Kidney (tissue), 14 donors: ENCODE data around the gene CDH8. TPM values are rescaled to one million over a fixed set of nuclear protein-coding genes. Genes with fewer than 3 reads are reported as not detected.

Experiments used
- DNase-seq, 5 donors: peaks; one replicate each; pipeline ENCODE4 v3.0.0-alpha.2; 2013 to 2020
- FAIRE-seq: peaks from 2 replicates; lab custom pipeline; 2012; peaks lifted over from hg19 to GRCh38; lab: Jason Lieb, UNC
- H3K27ac ChIP-seq, 2 donors: one replicate each; pipeline ENCODE4 v1.7.0; 2013; ENCODE audit warnings: low read depth in 2 of 2, low read length in 2 of 2, inconsistent platforms in 1 of 2
- H3K27me3 ChIP-seq: one replicate; pipeline ENCODE4 v1.7.1; 2013; ENCODE audit warnings: low read length, inconsistent platforms; ENCODE audit not compliant: control insufficient read depth, insufficient read depth
- H3K36me3 ChIP-seq, 3 donors: one replicate each; pipeline versions ENCODE4 v1.7.0 to v1.7.1; 2013; ENCODE audit warnings: low read length in 3 of 3, control low read depth in 1 of 3, inconsistent platforms in 1 of 3; ENCODE audit not compliant: insufficient read depth in 3 of 3, control insufficient read depth in 2 of 3
- H3K4me1 ChIP-seq, 3 donors: one replicate each; pipeline versions ENCODE4 v1.7.0 to v1.7.1; 2013; ENCODE audit warnings: low read length in 3 of 3, inconsistent platforms in 1 of 3, low read depth in 1 of 3; ENCODE audit not compliant: control insufficient read depth in 2 of 3, insufficient read depth in 2 of 3
- H3K4me3 ChIP-seq, 3 donors: one replicate each; pipeline versions ENCODE4 v1.7.0 to v1.8.1; 2013; ENCODE audit warnings: low read length in 3 of 3, control low read depth in 1 of 3, inconsistent platforms in 1 of 3
- H3K9ac ChIP-seq, 3 donors: one replicate each; pipeline versions ENCODE4 v1.7.0 to v1.7.1; 2013; ENCODE audit warnings: low read length in 3 of 3, control low read depth in 1 of 3, inconsistent platforms in 1 of 3
- H3K9me3 ChIP-seq, 3 donors: one replicate each; pipeline versions ENCODE4 v1.7.0 to v1.7.1; 2013; ENCODE audit warnings: low read length in 3 of 3, control low read depth in 1 of 3, inconsistent platforms in 1 of 3; ENCODE audit not compliant: control insufficient read depth in 2 of 3, insufficient read depth in 1 of 3
- CTCF ChIP-seq: IDR thresholded peaks from 3 replicates; pipeline ENCODE4 v1.5.1; 2012; ENCODE audit warnings: mild to moderate bottlenecking, moderate library complexity, borderline replicate concordance; ENCODE audit not compliant: insufficient read depth; ENCODE audit errors: extremely low read depth
- intact Hi-C: fragments of 100-400 bp; cut with DNase I; formaldehyde crosslinking; loops from one replicate; pipeline ENCODE4 v1.11.1; 2022
- polyA plus RNA-seq: library from polyadenylated mRNA; stranded (reverse); fragments of 350-450 nt; fragmentation: Illumina TruSeq; extraction: RNeasy Lipid Tissue Mini Kit (QIAGEN cat#74804); gene quantifications from one replicate; pipeline ENCODE4 v1.2.3, GENCODE V29; 2014; ENCODE audit warnings: low read depth, low replicate concordance; ENCODE audit not compliant: insufficient read depth
- total RNA-seq: library from RNA; stranded (reverse); fragmentation: NEBNext Ultra II Directional; extraction: Animal tissue kit (Norgen Biotek cat#: 25700); gene quantifications from one replicate; pipeline ENCODE4 v1.2.1, GENCODE V29; 2021
- donor health status: control.
- donor health status: control.
- donor health status: control.
- donor health status: control.
- donor health status: control.
- donor health status: DM: yes; HTN: yes; CAD: no.
- donor health status: Normal renal cell carcinoma (clear cell type).

The CDH8 gene
- total and polyA plus RNA-seq, 2 donors from 2014 or later: 0.19 TPM; not detected in 1

- Histone ChIP-seq H3K9ac (no peak overlapping the region), H3K4me1 (no peaks in the 10 kb centered on the region), H3K27me3 (no peaks in the 10 kb centered on the region), H3K27ac (no peak overlapping the region), H3K9me3 (no peaks in the 10 kb centered on the region), H3K36me3 (no peaks in the 10 kb centered on the region), H3K4me3 (no peak overlapping the region)
- intact Hi-C loops: no loop called here
- no peak for FAIRE-seq
- DNase-seq: no peak
- no peak for TF ChIP-seq CTCF
These were observed 199.3 kb downstream of the CDH8 start for GRCh38 chr16:61836804-61837393.

GRCh38 chr16:61834082-61834481 lies 202.2 kb downstream of the CDH8 start:
- TF ChIP-seq CTCF: no peak
- H3K9ac ChIP-seq: no peak overlapping the region
- intact Hi-C loops: no loop called here

GRCh38 chr16:61831351-61831917 lies 204.8 kb downstream of the CDH8 start:
- DNase-seq: no peak
- Histone ChIP-seq H3K27ac (no peak overlapping the region), H3K4me3 (no peak overlapping the region), H3K27me3 (no peaks in the 10 kb centered on the region), H3K9me3 (no peaks in the 10 kb centered on the region), H3K4me1 (no peaks in the 10 kb centered on the region), H3K36me3 (no peaks in the 10 kb centered on the region), H3K9ac (no peak overlapping the region)
- intact Hi-C loops: no loop called here
- no peak for TF ChIP-seq CTCF
- no peak for FAIRE-seq

More at GRCh38 chr16:61834082-61834481, 202.2 kb downstream of the CDH8 start:
- no peaks in the 10 kb centered on the region for H3K9me3 ChIP-seq
- DNase-seq (no peak), FAIRE-seq (no peak)
- no peak overlapping the region for H3K4me3 ChIP-seq
- no peak overlapping the region for H3K27ac ChIP-seq
- H3K27me3 ChIP-seq: no peaks in the 10 kb centered on the region
- H3K4me1 ChIP-seq: no peaks in the 10 kb centered on the region
- no peaks in the 10 kb centered on the region for H3K36me3 ChIP-seq

GRCh38 chr16:61829631-61830030 lies 206.6 kb downstream of the CDH8 start:
- no peak overlapping the region for H3K27ac ChIP-seq
- no peak for TF ChIP-seq CTCF
- H3K36me3 ChIP-seq: no peaks in the 10 kb centered on the region
- no peaks in the 10 kb centered on the region for H3K4me1 ChIP-seq
- H3K9ac ChIP-seq: no peak overlapping the region
- H3K4me3 ChIP-seq: no peak overlapping the region
- intact Hi-C loops: no loop called here
- DNase-seq (peak in 1 of 5 donors; percentile 16), FAIRE-seq (no peak)
- H3K9me3 ChIP-seq: no peaks in the 10 kb centered on the region
- no peaks in the 10 kb centered on the region for H3K27me3 ChIP-seq
